Activated naive CD8-positive, alpha-beta T cell treated with anti-CD3 and anti-CD28 coated beads, Interleukin-2, amount 10 ng/mL, durations not matched to agents 7 days and 5 days (primary cell): ENCODE data around the gene MAPRE2. TPM values are rescaled to one million over a fixed set of nuclear protein-coding genes. Genes with fewer than 3 reads are reported as not detected.
A peak's percentile ranks its signal among the peaks of the same experiment; 100 is the strongest.

Source experiments
- ATAC-seq: fragments of 150-1000 bp; cut with Tn5 transposase; one replicate; pipeline ENCODE4 v1.10.0; 2021; ENCODE audit warnings: low read depth, moderate library complexity
- POLR2A ChIA-PET: fragments of 350-600 bp; sonication (Branson Sonifier 250); formaldehyde crosslinking; loops from one replicate; lab custom pipeline; 2021; ENCODE audit warnings: antibody characterized with exemption; lab: Charles Lee
- DNase-seq: peaks from one replicate; pipeline ENCODE4 v3.0.0; 2021
- H3K27ac Mint-ChIP-seq: one replicate; pipeline ENCODE4 v1.8.0; 2022; ENCODE audit warnings: mild to moderate bottlenecking, mixed read lengths
- H3K27me3 Mint-ChIP-seq: one replicate; pipeline ENCODE4 v1.8.0; 2022; ENCODE audit warnings: mild to moderate bottlenecking, moderate library complexity, mixed read lengths
- H3K36me3 Mint-ChIP-seq: one replicate; pipeline ENCODE4 v1.8.0; 2021; ENCODE audit warnings: mild to moderate bottlenecking, mixed read lengths
- H3K4me1 Mint-ChIP-seq: one replicate; pipeline ENCODE4 v1.8.0; 2021; ENCODE audit warnings: mixed read lengths
- H3K4me3 Mint-ChIP-seq: one replicate; pipeline ENCODE4 v1.8.0; 2022; ENCODE audit warnings: mild to moderate bottlenecking, moderate library complexity, mixed read lengths
- H3K9me3 Mint-ChIP-seq: one replicate; pipeline ENCODE4 v1.8.0; 2021; ENCODE audit warnings: mixed read lengths
- total RNA-seq, 2 experiments: library from RNA; stranded (reverse); gene quantifications; one replicate each; pipeline ENCODE4 v1.2.3, GENCODE V29; 2021

MAPRE2 gene
- total RNA-seq, 2 experiments from 2014 or later: 61.5 to 63.2 TPM

DNA sequence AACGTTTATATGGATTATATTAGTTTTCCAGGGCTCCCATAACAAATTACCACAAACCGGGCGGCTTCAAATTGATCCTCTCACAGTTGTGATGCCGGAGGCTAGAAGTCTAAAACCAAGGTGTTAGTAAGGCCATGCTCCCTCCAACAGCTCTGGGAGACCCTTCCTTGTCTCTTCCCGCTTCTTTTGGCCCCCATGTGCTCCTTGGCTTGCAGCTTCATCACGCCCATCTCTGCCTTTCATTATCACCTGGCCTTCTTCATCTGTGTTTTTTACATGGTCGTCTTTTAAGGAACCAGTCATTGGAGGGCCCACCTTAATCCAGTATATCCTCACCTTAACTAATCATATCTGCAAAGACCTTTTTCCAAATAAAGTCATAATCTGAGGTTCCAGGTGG, 13.9 kb downstream of the MAPRE2 start:
- Mint-ChIP-seq H3K36me3 (peaks cover 25% of the 10 kb centered on the region), H3K4me1 (peaks cover 28% of the 10 kb centered on the region), H3K27me3 (no peaks in the 10 kb centered on the region), H3K27ac (no peak overlapping the region), H3K4me3 (no peak overlapping the region), H3K9me3 (peaks cover 4% of the 10 kb centered on the region)
- POLR2A ChIA-PET: no interaction called here
- DNase-seq (no peak), ATAC-seq (no peak)

GRCh38 chr18:35055726-35056125, 14.5 kb downstream of the MAPRE2 start:
- no peak overlapping the region for H3K4me3 Mint-ChIP-seq
- POLR2A ChIA-PET: no interaction called here
- ATAC-seq (no peak), DNase-seq (no peak)
- H3K27me3 Mint-ChIP-seq: no peaks in the 10 kb centered on the region
- H3K9me3 Mint-ChIP-seq: peaks cover 4% of the 10 kb centered on the region
- H3K27ac Mint-ChIP-seq: no peak overlapping the region
- H3K36me3 Mint-ChIP-seq: peaks cover 26% of the 10 kb centered on the region
- peaks cover 23% of the 10 kb centered on the region for H3K4me1 Mint-ChIP-seq

- no peaks in the 10 kb centered on the region for H3K27me3 Mint-ChIP-seq
- no peak for ATAC-seq
- H3K4me1 Mint-ChIP-seq: peaks cover 4% of the 10 kb centered on the region
- H3K27ac Mint-ChIP-seq: no peak overlapping the region
- H3K9me3 Mint-ChIP-seq: peaks cover 2% of the 10 kb centered on the region
- no peak overlapping the region for H3K4me3 Mint-ChIP-seq
- POLR2A ChIA-PET: no interaction called here
- DNase-seq: no peak
- H3K36me3 Mint-ChIP-seq: peaks cover 19% of the 10 kb centered on the region
Measured at GRCh38 chr18:35059280-35059927, 18.2 kb downstream of the MAPRE2 start.

DNA sequence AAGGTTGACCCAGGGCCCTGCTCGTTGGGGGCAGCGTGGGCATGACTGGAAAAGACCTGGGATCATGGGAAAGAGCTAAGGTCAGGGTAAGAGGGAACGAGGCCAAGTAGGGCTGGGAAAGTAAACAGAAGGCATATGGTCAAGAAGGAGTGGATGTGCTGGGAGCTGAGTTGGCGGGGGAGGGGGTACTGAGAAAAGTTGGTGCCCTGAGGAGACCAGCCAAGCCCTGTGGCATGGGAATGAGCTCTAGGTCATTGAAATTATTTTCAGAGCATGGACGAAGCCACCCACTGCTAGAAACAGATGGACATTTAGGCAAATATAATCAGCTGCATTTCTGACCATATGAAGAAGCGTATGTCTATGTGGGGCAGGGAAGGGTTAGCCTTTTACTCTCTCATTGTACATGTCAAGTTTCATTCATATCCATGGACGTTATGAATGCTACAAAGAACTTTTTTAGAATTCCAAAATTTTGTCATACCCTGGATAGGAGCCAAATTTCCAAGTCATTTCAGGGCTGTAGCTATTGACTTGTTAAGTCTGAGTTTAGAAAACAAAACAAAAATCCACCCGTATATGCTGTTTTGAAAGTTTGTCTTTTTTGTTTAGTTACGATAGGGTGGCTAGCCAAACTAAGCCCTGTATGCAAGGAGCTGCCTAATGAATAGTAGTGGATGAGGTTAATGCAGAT, 19.1 kb downstream of the MAPRE2 start:
- POLR2A ChIA-PET: interaction anchor here (0.5 kb wide), 1 partner anchor 180 kb away, joined by 4 read pairs; no protein-coding TSS in a partner anchor
- peaks cover 4% of the 10 kb centered on the region for H3K4me1 Mint-ChIP-seq
- no peak overlapping the region for H3K27ac Mint-ChIP-seq

GRCh38 chr18:35061336-35061735, 20.1 kb downstream of the MAPRE2 start:
- Mint-ChIP-seq H3K27me3 (no peaks in the 10 kb centered on the region), H3K4me3 (no peak overlapping the region), H3K4me1 (peaks cover 4% of the 10 kb centered on the region), H3K27ac (no peak overlapping the region), H3K36me3 (peaks cover 13% of the 10 kb centered on the region), H3K9me3 (no peaks in the 10 kb centered on the region)
- no peak for ATAC-seq
- POLR2A ChIA-PET: no interaction called here
- no peak for DNase-seq

More for the DNA sequence above, 19.1 kb downstream of the MAPRE2 start:
- Mint-ChIP-seq H3K4me3 (no peak overlapping the region), H3K27me3 (no peaks in the 10 kb centered on the region), H3K36me3 (peaks cover 13% of the 10 kb centered on the region), H3K9me3 (peaks cover under 1% of the 10 kb centered on the region)
- DNase-seq (no peak), ATAC-seq (no peak)

GRCh38 chr18:35061804-35062203, 20.6 kb downstream of the MAPRE2 start:
- ATAC-seq: no peak
- Mint-ChIP-seq H3K4me1 (peaks cover 3% of the 10 kb centered on the region), H3K27me3 (no peaks in the 10 kb centered on the region), H3K9me3 (no peaks in the 10 kb centered on the region), H3K27ac (no peak overlapping the region), H3K4me3 (no peak overlapping the region), H3K36me3 (peaks cover 10% of the 10 kb centered on the region)
- POLR2A ChIA-PET: no interaction called here
- DNase-seq: no peak

GRCh38 chr18:35062408-35062807, 21.2 kb downstream of the MAPRE2 start:
- Mint-ChIP-seq H3K27ac (no peak overlapping the region), H3K9me3 (no peaks in the 10 kb centered on the region), H3K4me1 (peaks cover 7% of the 10 kb centered on the region)

GRCh38 chr18:35063875-35064690, 22.9 kb downstream of the MAPRE2 start:
- ATAC-seq (no peak), DNase-seq (no peak)
- Mint-ChIP-seq H3K9me3 (no peaks in the 10 kb centered on the region), H3K4me3 (no peak overlapping the region), H3K4me1 (peaks cover 5% of the 10 kb centered on the region), H3K36me3 (peaks cover 8% of the 10 kb centered on the region), H3K27ac (no peak overlapping the region), H3K27me3 (no peaks in the 10 kb centered on the region)
- POLR2A ChIA-PET: no interaction called here

More at GRCh38 chr18:35062408-35062807, 21.2 kb downstream of the MAPRE2 start:
- ATAC-seq: no peak
- Mint-ChIP-seq H3K4me3 (no peak overlapping the region), H3K36me3 (peaks cover 8% of the 10 kb centered on the region), H3K27me3 (no peaks in the 10 kb centered on the region)
- POLR2A ChIA-PET: no interaction called here
- DNase-seq: no peak

GRCh38 chr18:35067454-35067853, 26.2 kb downstream of the MAPRE2 start:
- H3K4me3 Mint-ChIP-seq: no peak overlapping the region
- POLR2A ChIA-PET: no interaction called here
- DNase-seq (no peak), ATAC-seq (no peak)
- H3K9me3 Mint-ChIP-seq: no peaks in the 10 kb centered on the region
- peaks cover 12% of the 10 kb centered on the region for H3K4me1 Mint-ChIP-seq
- H3K36me3 Mint-ChIP-seq: peaks cover 24% of the 10 kb centered on the region
- H3K27me3 Mint-ChIP-seq: no peaks in the 10 kb centered on the region
- H3K27ac Mint-ChIP-seq: no peak overlapping the region

DNA sequence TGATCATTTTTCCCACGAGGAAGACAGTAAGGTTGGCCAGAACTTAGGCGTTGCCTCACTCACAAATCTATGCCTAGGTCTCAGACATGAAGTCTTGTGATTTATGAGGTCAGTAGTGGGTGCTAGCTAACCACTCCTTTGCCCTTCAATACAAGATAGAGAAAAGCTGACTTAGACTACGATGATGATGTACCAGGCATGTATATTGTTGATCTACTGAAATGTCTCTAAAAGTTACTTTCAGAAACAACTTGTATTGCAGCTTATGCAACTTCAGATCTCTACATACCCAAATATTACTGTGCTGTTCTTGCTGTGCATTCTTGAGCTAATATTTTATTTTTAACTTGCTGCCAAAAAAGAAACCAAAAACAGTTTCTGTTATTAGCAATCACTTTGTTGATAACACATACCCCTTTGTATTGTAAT, 30.6 kb downstream of the MAPRE2 start:
- ATAC-seq (no peak), DNase-seq (no peak)
- Mint-ChIP-seq H3K4me3 (no peak overlapping the region), H3K9me3 (no peaks in the 10 kb centered on the region), H3K4me1 (peaks cover 16% of the 10 kb centered on the region), H3K36me3 (peaks cover 34% of the 10 kb centered on the region), H3K27ac (peak overlapping the region; percentile 46), H3K27me3 (no peaks in the 10 kb centered on the region)
- POLR2A ChIA-PET: no interaction called here

- Mint-ChIP-seq H3K27me3 (no peaks in the 10 kb centered on the region), H3K27ac (no peak overlapping the region), H3K4me1 (peaks cover 11% of the 10 kb centered on the region), H3K4me3 (no peak overlapping the region), H3K36me3 (peaks cover 31% of the 10 kb centered on the region), H3K9me3 (no peaks in the 10 kb centered on the region)
- ATAC-seq (no peak), DNase-seq (no peak)
- POLR2A ChIA-PET: no interaction called here
Measured at GRCh38 chr18:35072616-35073015, 31.4 kb downstream of the MAPRE2 start.

GRCh38 chr18:35073186-35074105, 32.2 kb downstream of the MAPRE2 start:
- H3K36me3 Mint-ChIP-seq: peaks cover 33% of the 10 kb centered on the region
- H3K9me3 Mint-ChIP-seq: no peaks in the 10 kb centered on the region
- peaks cover 11% of the 10 kb centered on the region for H3K4me1 Mint-ChIP-seq
- H3K27me3 Mint-ChIP-seq: no peaks in the 10 kb centered on the region
- POLR2A ChIA-PET: no interaction called here
- no peak overlapping the region for H3K27ac Mint-ChIP-seq
- no peak for DNase-seq
- H3K4me3 Mint-ChIP-seq: no peak overlapping the region
- ATAC-seq: no peak

GRCh38 chr18:35074581-35074980, 33.4 kb downstream of the MAPRE2 start:
- Mint-ChIP-seq H3K27me3 (no peaks in the 10 kb centered on the region), H3K4me1 (peaks cover 11% of the 10 kb centered on the region), H3K4me3 (no peak overlapping the region), H3K9me3 (no peaks in the 10 kb centered on the region), H3K27ac (no peak overlapping the region), H3K36me3 (peaks cover 41% of the 10 kb centered on the region)
- no peak for ATAC-seq
- POLR2A ChIA-PET: no interaction called here
- no peak for DNase-seq
